Astrocyte (in vitro differentiated cells and primary cell): ENCODE results near the gene ABCC10. TPM values are rescaled to one million over a fixed set of nuclear protein-coding genes. Genes with fewer than 3 reads are reported as not detected.
A peak's percentile ranks its signal among the peaks of the same experiment; 100 is the strongest.

Experiments
- DNase-seq: peaks from one replicate; pipeline ENCODE4 v3.0.0-alpha.2; 2010; ENCODE audit warnings: low read depth
- FAIRE-seq: peaks from 2 replicates; lab custom pipeline; 2011; peaks lifted over from hg19 to GRCh38; lab: Jason Lieb, UNC
- H2AFZ ChIP-seq: 2 replicates; pipeline ENCODE4 v1.6.0; 2012; ENCODE audit warnings: low read depth, low read length, inconsistent platforms
- H3K27ac ChIP-seq: 2 replicates; pipeline ENCODE4 v1.5.1; 2011; ENCODE audit warnings: low read depth, low read length, inconsistent platforms
- H3K27me3 ChIP-seq: 2 replicates; pipeline ENCODE4 v1.6.0; 2011; ENCODE audit warnings: low read length, inconsistent platforms; ENCODE audit not compliant: insufficient read depth
- H3K36me3 ChIP-seq: 2 replicates; pipeline ENCODE4 v1.5.1; 2011; ENCODE audit warnings: low read length, inconsistent platforms; ENCODE audit not compliant: insufficient read depth
- H3K4me1 ChIP-seq: 2 replicates; pipeline ENCODE4 v1.5.1; 2011; ENCODE audit warnings: low read length, inconsistent platforms; ENCODE audit not compliant: insufficient read depth
- H3K4me2 ChIP-seq: 2 replicates; pipeline ENCODE4 v1.6.0; 2012; ENCODE audit warnings: low read length, inconsistent platforms
- H3K4me3 ChIP-seq: 2 replicates; pipeline ENCODE4 v1.5.1; 2011; ENCODE audit warnings: low read depth, mild to moderate bottlenecking, low read length, inconsistent platforms; ENCODE audit not compliant: insufficient read depth
- H3K79me2 ChIP-seq: 2 replicates; pipeline ENCODE4 v1.6.0; 2012; ENCODE audit warnings: mild to moderate bottlenecking, low read length, inconsistent platforms; ENCODE audit not compliant: insufficient read depth
- H3K9ac ChIP-seq: 2 replicates; pipeline ENCODE4 v1.6.0; 2012; ENCODE audit warnings: mild to moderate bottlenecking, low read length, inconsistent platforms
- H3K9me3 ChIP-seq: 2 replicates; pipeline ENCODE4 v1.5.1; 2012; ENCODE audit warnings: low read depth, mild to moderate bottlenecking, low read length, inconsistent platforms; ENCODE audit not compliant: insufficient read depth
- H4K20me1 ChIP-seq: 2 replicates; pipeline ENCODE4 v1.6.0; 2012; ENCODE audit warnings: low read length, inconsistent platforms; ENCODE audit not compliant: insufficient read depth
- H3K27ac Mint-ChIP-seq: one replicate; pipeline ENCODE4 v1.8.0; 2021; ENCODE audit warnings: mild to moderate bottlenecking, mixed read lengths; ENCODE audit not compliant: unreplicated experiment
- H3K27me3 Mint-ChIP-seq: one replicate; pipeline ENCODE4 v1.8.0; 2021; ENCODE audit warnings: low read depth, mixed read lengths; ENCODE audit not compliant: unreplicated experiment
- H3K36me3 Mint-ChIP-seq: one replicate; pipeline ENCODE4 v1.8.0; 2021; ENCODE audit warnings: low read depth, mixed read lengths; ENCODE audit not compliant: unreplicated experiment
- H3K4me1 Mint-ChIP-seq: one replicate; pipeline ENCODE4 v1.8.0; 2021; ENCODE audit warnings: low read depth, mixed read lengths; ENCODE audit not compliant: unreplicated experiment
- H3K4me3 Mint-ChIP-seq: one replicate; pipeline ENCODE4 v1.8.0; 2021; ENCODE audit warnings: mild to moderate bottlenecking, moderate library complexity, mixed read lengths; ENCODE audit not compliant: unreplicated experiment
- H3K9me3 Mint-ChIP-seq: one replicate; pipeline ENCODE4 v1.8.0; 2021; ENCODE audit warnings: mild to moderate bottlenecking, mixed read lengths; ENCODE audit not compliant: unreplicated experiment
- CTCF ChIP-seq: IDR thresholded peaks from 2 replicates; pipeline ENCODE4 v1.5.1; 2011; ENCODE audit warnings: low read depth, mild to moderate bottlenecking, inconsistent platforms, low read length, moderate library complexity; ENCODE audit not compliant: insufficient read depth
- EZH2 ChIP-seq: IDR thresholded peaks from 2 replicates; pipeline ENCODE4 v1.6.1; 2012; ENCODE audit warnings: mild to moderate bottlenecking, low read length, inconsistent platforms; ENCODE audit not compliant: insufficient read depth
- total RNA-seq: library from RNA; stranded (reverse); gene quantifications from 2 replicates; pipeline ENCODE4 v1.2.1, GENCODE V29; 2021

Gene ABCC10
- total RNA-seq, 1 donor from 2014 or later, result 37.2 TPM

- H2AFZ ChIP-seq, result no peak overlapping the region
- H3K27ac Mint-ChIP-seq, result no peak overlapping the region
These were observed 64.7 kb downstream of the ABCC10 start for GRCh38 chr6:43491750-43492661.

GRCh38 chr6:43492673-43493072 lies 65.3 kb downstream of the ABCC10 start:
- Histone ChIP-seq H3K4me3 (no peak overlapping the region), H3K9me3 (no peaks in the 10 kb centered on the region), H3K27me3 (no peaks in the 10 kb centered on the region), H2AFZ (no peak overlapping the region), H4K20me1 (peaks cover 61% of the 10 kb centered on the region), H3K4me2 (peak overlapping the region; percentile 79), H3K36me3 (no peaks in the 10 kb centered on the region), H3K4me1 (peaks cover 45% of the 10 kb centered on the region), H3K79me2 (peaks cover 44% of the 10 kb centered on the region), H3K9ac (no peak overlapping the region), H3K27ac (no peak overlapping the region)
- no peak for FAIRE-seq
- Mint-ChIP-seq H3K4me1 (peaks cover 30% of the 10 kb centered on the region), H3K27me3 (no peaks in the 10 kb centered on the region), H3K4me3 (no peak overlapping the region), H3K9me3 (no peaks in the 10 kb centered on the region), H3K27ac (no peak overlapping the region), H3K36me3 (peaks cover 2% of the 10 kb centered on the region)
- no peak for TF ChIP-seq EZH2
- TF ChIP-seq CTCF, result no peak
- DNase-seq, result peak; percentile 52

More at GRCh38 chr6:43491750-43492661, 64.7 kb downstream of the ABCC10 start:
- FAIRE-seq (no peak), DNase-seq (peak; percentile 68)
- Histone ChIP-seq H3K9ac (no peak overlapping the region), H3K27me3 (no peaks in the 10 kb centered on the region), H3K27ac (no peak overlapping the region), H3K4me2 (peak overlapping the region; percentile 79), H3K4me3 (no peak overlapping the region), H3K36me3 (no peaks in the 10 kb centered on the region), H3K9me3 (no peaks in the 10 kb centered on the region), H3K79me2 (peaks cover 41% of the 10 kb centered on the region), H4K20me1 (peaks cover 59% of the 10 kb centered on the region), H3K4me1 (peaks cover 41% of the 10 kb centered on the region)
- Mint-ChIP-seq H3K36me3 (peaks cover 2% of the 10 kb centered on the region), H3K27me3 (no peaks in the 10 kb centered on the region), H3K9me3 (no peaks in the 10 kb centered on the region), H3K4me1 (peaks cover 24% of the 10 kb centered on the region), H3K4me3 (no peak overlapping the region)
- no peak for TF ChIP-seq CTCF

GRCh38 chr6:43493230-43493629 lies 65.9 kb downstream of the ABCC10 start:
- H3K27me3 ChIP-seq, result no peaks in the 10 kb centered on the region
- no peaks in the 10 kb centered on the region for H3K9me3 ChIP-seq
- H4K20me1 ChIP-seq, result peaks cover 67% of the 10 kb centered on the region
- H3K4me1 ChIP-seq, result peaks cover 45% of the 10 kb centered on the region
- Mint-ChIP-seq H3K4me3 (no peak overlapping the region), H3K27ac (no peak overlapping the region), H3K4me1 (peaks cover 33% of the 10 kb centered on the region), H3K36me3 (peaks cover 3% of the 10 kb centered on the region), H3K9me3 (no peaks in the 10 kb centered on the region), H3K27me3 (no peaks in the 10 kb centered on the region)
- H3K79me2 ChIP-seq, result peaks cover 44% of the 10 kb centered on the region
- TF ChIP-seq EZH2 (no peak), CTCF (no peak)
- H3K27ac ChIP-seq, result no peak overlapping the region
- no peak overlapping the region for H2AFZ ChIP-seq
- DNase-seq, result no peak
- H3K9ac ChIP-seq, result no peak overlapping the region
- peak overlapping the region; percentile 79 for H3K4me2 ChIP-seq
- H3K36me3 ChIP-seq, result no peaks in the 10 kb centered on the region
- no peak for FAIRE-seq
- H3K4me3 ChIP-seq, result no peak overlapping the region
